Measurements from ENCODE around the gene NFIB.

The NFIB gene

DNA sequence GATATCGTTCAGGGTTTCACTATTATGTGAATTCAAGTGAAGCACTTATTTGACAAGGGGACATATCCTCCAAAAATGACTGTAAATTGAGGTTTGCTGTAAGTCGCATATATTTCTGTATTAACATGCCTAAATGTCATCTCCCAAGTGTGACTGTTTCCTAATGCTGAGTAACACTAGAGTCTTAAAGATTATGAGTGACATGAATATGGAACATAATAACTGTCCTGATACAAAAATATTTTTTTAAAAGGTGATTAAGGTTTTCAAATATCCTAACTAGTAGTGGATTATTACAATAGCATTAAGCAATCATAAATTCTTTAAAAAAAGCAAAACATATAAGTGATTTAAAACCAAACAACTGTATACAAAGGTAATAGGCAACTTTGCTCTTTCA, 3.6 kb downstream of the NFIB start:
- H3K4me3 ChIP-seq (ENCODE audit: low read depth, low read length): no peak overlapping the region
- H3K27ac ChIP-seq (ENCODE audit: low read depth, low read length): no peak overlapping the region
- H3K9me3 ChIP-seq (ENCODE audit: control insufficient read depth, insufficient read depth, low read depth, low read length): no peaks in the 10 kb centered on the region
- peaks cover 20% of the 10 kb centered on the region for H3K4me1 ChIP-seq (ENCODE audit: control insufficient read depth, insufficient read depth, low read length)
- H3K36me3 ChIP-seq (ENCODE audit: control insufficient read depth, insufficient read depth, low read length): peaks cover 4% of the 10 kb centered on the region; the same call in 1 of the 2 replicates
- H3K27me3 ChIP-seq (ENCODE audit: control insufficient read depth, insufficient read depth, low read length): peaks cover 26% of the 10 kb centered on the region
- no peak overlapping the region for H3K9ac ChIP-seq (ENCODE audit: low read length)

DNA sequence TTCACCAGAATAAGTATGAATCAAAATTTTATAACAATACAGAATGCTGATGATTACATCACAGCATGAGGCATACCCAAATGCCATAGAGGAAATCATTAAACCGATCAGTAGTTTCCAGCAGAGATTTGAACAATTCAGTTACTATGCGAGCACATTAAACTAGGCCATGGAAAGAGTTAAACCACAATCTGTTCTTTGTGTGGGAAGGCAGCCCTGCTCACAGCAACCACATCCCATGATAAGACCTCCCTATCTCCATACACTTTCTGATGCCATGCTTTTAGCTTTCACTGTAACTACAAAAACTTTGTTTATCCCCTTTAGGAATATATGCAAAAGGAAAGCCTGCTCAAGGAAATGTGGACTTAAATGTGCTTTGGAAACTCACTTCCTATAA, 4.5 kb downstream of the NFIB start:
- Histone ChIP-seq H3K4me1 (ENCODE audit: control insufficient read depth, insufficient read depth, low read length) (peaks cover 20% of the 10 kb centered on the region), H3K27me3 (ENCODE audit: control insufficient read depth, insufficient read depth, low read length) (peaks cover 26% of the 10 kb centered on the region), H3K27ac (ENCODE audit: low read depth, low read length) (no peak overlapping the region), H3K4me3 (ENCODE audit: low read depth, low read length) (no peak overlapping the region), H3K36me3 (ENCODE audit: control insufficient read depth, insufficient read depth, low read length) (peaks cover 4% of the 10 kb centered on the region; the same call in 1 of the 2 replicates), H3K9ac (ENCODE audit: low read length) (no peak overlapping the region), H3K9me3 (ENCODE audit: control insufficient read depth, insufficient read depth, low read depth, low read length) (no peaks in the 10 kb centered on the region)

DNA sequence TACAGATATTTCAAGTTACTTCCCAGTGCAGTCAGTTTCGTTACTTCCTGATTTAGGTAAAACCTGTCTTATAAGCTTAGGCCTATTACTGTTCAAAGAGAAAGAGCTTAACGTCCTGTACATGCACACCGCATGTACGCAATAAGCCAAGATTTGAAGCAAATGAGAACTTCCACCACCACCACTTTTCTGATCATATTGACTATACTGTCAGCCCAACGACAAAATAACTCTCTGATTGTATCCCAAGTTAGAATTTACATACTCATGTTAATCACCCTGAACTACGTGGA, 5.1 kb downstream of the NFIB start:
- Histone ChIP-seq H3K27ac (ENCODE audit: low read depth, low read length) (no peak overlapping the region), H3K4me1 (ENCODE audit: control insufficient read depth, insufficient read depth, low read length) (peaks cover 20% of the 10 kb centered on the region), H3K9me3 (ENCODE audit: control insufficient read depth, insufficient read depth, low read depth, low read length) (no peaks in the 10 kb centered on the region), H3K36me3 (ENCODE audit: control insufficient read depth, insufficient read depth, low read length) (peaks cover 4% of the 10 kb centered on the region; the same call in 1 of the 2 replicates), H3K9ac (ENCODE audit: low read length) (no peak overlapping the region), H3K4me3 (ENCODE audit: low read depth, low read length) (no peak overlapping the region), H3K27me3 (ENCODE audit: control insufficient read depth, insufficient read depth, low read length) (peaks cover 26% of the 10 kb centered on the region)

DNA sequence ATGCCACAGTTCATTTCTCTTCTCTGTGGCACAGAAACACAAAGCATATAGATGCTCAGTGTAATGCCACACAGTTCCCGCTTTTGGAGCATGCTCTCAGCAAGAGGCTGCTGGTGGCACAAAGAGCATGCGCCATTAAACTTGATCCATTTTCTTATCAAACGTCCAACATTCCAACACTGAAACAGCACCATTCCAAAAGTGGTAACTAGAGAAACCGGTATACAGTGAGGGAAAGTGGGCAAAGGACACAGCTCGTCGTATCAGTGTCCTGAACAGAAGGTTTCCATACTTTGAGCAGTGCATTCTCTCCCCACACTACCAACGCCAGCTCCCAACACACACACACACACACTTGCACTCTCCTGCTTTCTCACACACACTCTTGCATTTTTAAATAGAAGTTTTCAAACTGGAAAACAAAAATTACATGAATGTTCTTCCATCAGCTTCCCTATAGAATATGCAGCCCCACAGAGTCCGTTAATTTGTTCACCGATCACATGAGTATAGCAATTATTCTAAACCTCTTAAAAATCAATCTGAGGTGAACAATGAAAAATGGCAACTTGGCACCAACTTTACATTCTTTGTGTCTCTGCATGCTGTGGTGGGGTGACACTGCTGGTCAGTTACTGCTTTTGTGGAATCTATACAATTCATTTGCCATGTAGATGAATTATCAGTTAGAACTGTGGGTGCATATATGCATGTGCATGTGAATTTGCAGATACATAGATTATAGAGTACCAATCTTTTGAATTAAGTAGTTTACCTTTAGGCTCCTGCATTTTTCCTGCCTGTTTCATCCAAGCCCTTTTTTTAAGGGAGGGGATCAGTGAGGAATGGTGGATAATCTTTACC, 5.7 kb downstream of the NFIB start:
- peaks cover 20% of the 10 kb centered on the region for H3K4me1 ChIP-seq (ENCODE audit: control insufficient read depth, insufficient read depth, low read length)
- H3K9ac ChIP-seq (ENCODE audit: low read length): no peak overlapping the region
- no peak overlapping the region for H3K4me3 ChIP-seq (ENCODE audit: low read depth, low read length)
- H3K36me3 ChIP-seq (ENCODE audit: control insufficient read depth, insufficient read depth, low read length): peaks cover 4% of the 10 kb centered on the region; the same call in 1 of the 2 replicates
- no peaks in the 10 kb centered on the region for H3K9me3 ChIP-seq (ENCODE audit: control insufficient read depth, insufficient read depth, low read depth, low read length)
- peaks cover 22% of the 10 kb centered on the region for H3K27me3 ChIP-seq (ENCODE audit: control insufficient read depth, insufficient read depth, low read length)
- no peak overlapping the region for H3K27ac ChIP-seq (ENCODE audit: low read depth, low read length)

DNA sequence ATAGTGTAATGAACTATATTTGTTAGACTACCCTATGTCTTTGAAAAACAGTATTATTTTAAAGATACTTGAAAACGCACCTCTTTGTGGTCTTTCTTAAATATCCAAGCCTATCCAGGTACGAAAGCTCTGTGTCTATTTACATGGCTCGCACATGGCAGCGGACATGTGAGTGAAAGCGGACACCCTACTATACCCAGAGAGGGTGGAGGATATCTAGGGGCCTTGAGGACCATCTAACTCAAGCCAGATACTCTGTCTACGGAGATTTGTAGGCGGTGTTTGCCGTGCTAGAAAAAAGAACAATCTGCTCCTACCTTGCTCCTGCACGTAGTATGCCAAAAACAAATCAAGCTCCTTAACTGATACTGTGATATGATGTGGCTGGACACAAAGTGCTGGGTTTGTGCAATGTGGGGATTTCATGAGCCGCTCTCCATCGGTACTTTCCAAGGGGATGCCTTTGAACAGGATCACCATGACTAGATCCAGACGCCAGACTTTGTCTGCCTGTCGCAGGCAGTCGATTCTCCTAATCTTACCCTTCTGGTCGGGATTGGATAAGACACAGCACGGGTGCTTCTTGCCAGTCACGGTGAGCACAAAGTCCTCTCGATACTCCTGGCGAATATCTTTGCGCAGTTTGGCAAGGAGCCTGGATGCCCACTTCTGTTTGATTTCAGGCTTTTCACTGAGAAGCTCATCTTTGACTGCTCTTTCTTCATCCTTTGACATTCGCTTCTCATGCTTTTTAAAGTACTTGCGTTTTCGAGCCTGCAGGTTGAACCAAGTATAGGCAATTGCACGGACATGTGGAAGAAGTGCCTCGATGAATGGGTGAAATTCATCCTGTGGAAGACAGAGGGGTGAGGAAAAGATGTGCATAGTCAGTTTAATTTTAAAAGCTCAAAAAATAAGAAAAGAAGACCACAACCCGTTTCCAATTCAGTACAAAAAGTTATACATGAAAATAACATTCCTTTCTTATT, 7.0 kb downstream of the NFIB start:
- no peak overlapping the region for H3K27ac ChIP-seq (ENCODE audit: low read depth, low read length)
- no peaks in the 10 kb centered on the region for H3K9me3 ChIP-seq (ENCODE audit: control insufficient read depth, insufficient read depth, low read depth, low read length)
- peaks cover 10% of the 10 kb centered on the region for H3K27me3 ChIP-seq (ENCODE audit: control insufficient read depth, insufficient read depth, low read length)
- no peak overlapping the region for H3K9ac ChIP-seq (ENCODE audit: low read length)
- no peak overlapping the region for H3K4me3 ChIP-seq (ENCODE audit: low read depth, low read length)
- peaks cover 22% of the 10 kb centered on the region for H3K4me1 ChIP-seq (ENCODE audit: control insufficient read depth, insufficient read depth, low read length)
- H3K36me3 ChIP-seq (ENCODE audit: control insufficient read depth, insufficient read depth, low read length): peaks cover 4% of the 10 kb centered on the region; the same call in 1 of the 2 replicates

DNA sequence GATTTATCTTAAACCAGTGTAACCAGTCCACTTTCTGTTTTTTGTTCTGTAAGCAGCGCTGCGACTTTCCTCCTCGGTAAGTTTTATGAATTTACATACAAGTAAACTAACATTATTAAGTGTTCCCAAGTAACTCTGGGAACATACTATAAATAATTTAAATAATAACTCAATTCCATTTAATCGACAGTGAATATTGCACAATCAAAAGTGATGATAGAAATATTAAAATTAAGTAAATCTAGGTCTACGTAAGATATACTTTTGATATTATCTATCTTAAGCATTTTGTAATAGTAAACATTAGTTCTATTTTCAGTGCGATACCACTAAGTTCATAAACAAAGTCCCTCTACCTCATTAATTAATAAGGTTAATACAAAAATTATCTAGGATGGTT, 7.8 kb downstream of the NFIB start:
- H3K4me3 ChIP-seq (ENCODE audit: low read depth, low read length): no peak overlapping the region
- H3K9ac ChIP-seq (ENCODE audit: low read length): no peak overlapping the region
- no peak overlapping the region for H3K27ac ChIP-seq (ENCODE audit: low read depth, low read length)
- peaks cover 19% of the 10 kb centered on the region; the same call in 1 of the 2 replicates for H3K4me1 ChIP-seq (ENCODE audit: control insufficient read depth, insufficient read depth, low read length)
- H3K27me3 ChIP-seq (ENCODE audit: control insufficient read depth, insufficient read depth, low read length): peaks cover 2% of the 10 kb centered on the region; the same call in 1 of the 2 replicates
- peaks cover 4% of the 10 kb centered on the region; the same call in 1 of the 2 replicates for H3K36me3 ChIP-seq (ENCODE audit: control insufficient read depth, insufficient read depth, low read length)
- no peaks in the 10 kb centered on the region for H3K9me3 ChIP-seq (ENCODE audit: control insufficient read depth, insufficient read depth, low read depth, low read length)

DNA sequence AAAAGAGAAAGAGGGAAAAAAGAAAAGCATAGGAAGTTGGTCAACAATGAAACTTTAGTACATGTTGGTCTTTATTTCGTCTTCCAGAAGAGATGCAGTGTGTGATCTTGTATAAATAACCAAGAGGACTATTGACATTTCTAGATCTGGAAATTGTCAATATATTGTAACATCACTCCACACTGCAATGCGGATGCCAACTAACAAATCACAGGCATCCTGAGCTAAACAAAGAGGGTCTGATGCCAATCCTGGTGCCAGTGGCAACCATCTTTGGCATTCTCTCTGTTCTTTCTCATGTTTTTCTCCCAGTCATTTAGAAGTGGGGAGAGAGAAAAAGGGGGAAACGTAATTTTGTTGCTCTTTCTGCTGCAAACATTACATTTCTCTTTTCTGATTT, 9.7 kb downstream of the NFIB start:
- H3K27me3 ChIP-seq (ENCODE audit: control insufficient read depth, insufficient read depth, low read length): no peaks in the 10 kb centered on the region
- no peaks in the 10 kb centered on the region for H3K9me3 ChIP-seq (ENCODE audit: control insufficient read depth, insufficient read depth, low read depth, low read length)
- no peak overlapping the region for H3K9ac ChIP-seq (ENCODE audit: low read length)
- no peak overlapping the region for H3K27ac ChIP-seq (ENCODE audit: low read depth, low read length)
- peaks cover 4% of the 10 kb centered on the region; the same call in 1 of the 2 replicates for H3K36me3 ChIP-seq (ENCODE audit: control insufficient read depth, insufficient read depth, low read length)
- H3K4me3 ChIP-seq (ENCODE audit: low read depth, low read length): no peak overlapping the region
- H3K4me1 ChIP-seq (ENCODE audit: control insufficient read depth, insufficient read depth, low read length): peaks cover 13% of the 10 kb centered on the region; the same call in 1 of the 2 replicates

DNA sequence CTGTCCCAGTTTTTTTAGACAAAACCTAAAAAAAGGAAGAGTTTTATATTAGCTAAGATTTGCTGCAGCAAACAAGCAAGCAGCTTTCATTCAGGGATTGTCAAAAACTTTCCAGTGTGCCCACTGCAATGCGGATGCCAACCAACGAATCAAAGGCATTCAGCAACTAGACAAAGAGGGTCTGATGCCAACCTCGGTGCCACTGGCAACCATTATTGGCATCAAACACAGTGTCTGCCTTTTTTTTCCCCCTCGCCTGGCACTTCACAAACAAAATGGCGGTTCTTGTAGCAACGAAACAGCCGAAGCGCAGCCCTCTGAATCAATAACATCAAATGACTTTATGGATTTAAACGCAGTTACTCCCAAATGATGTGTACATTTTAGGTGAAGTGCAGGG, 10.4 kb downstream of the NFIB start:
- Histone ChIP-seq H3K4me3 (ENCODE audit: low read depth, low read length) (no peak overlapping the region), H3K4me1 (ENCODE audit: control insufficient read depth, insufficient read depth, low read length) (peaks cover 16% of the 10 kb centered on the region; the same call in 1 of the 2 replicates), H3K9me3 (ENCODE audit: control insufficient read depth, insufficient read depth, low read depth, low read length) (no peaks in the 10 kb centered on the region), H3K27ac (ENCODE audit: low read depth, low read length) (no peak overlapping the region), H3K36me3 (ENCODE audit: control insufficient read depth, insufficient read depth, low read length) (peaks cover 4% of the 10 kb centered on the region; the same call in 1 of the 2 replicates), H3K9ac (ENCODE audit: low read length) (no peak overlapping the region), H3K27me3 (ENCODE audit: control insufficient read depth, insufficient read depth, low read length) (no peaks in the 10 kb centered on the region)

DNA sequence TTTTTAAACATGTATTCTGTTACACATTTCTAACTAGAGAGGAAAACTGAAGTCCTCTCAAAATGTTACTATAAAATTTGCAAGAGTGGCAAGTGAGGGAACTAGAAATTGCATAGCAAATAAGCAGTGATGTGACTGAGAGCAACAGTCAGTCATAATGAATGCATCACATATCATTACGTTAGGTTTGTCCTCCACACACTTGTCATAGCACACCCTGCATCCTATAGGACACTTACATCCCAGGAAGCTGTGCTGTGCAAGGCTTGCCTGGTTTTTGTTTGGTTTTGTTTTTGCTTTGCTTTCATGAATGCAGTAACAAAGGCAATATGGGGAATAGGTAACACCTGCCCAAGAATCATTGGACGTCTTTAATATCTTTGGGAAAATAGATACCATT, 10.8 kb downstream of the NFIB start:
- H3K9me3 ChIP-seq (ENCODE audit: control insufficient read depth, insufficient read depth, low read depth, low read length): no peaks in the 10 kb centered on the region
- no peak overlapping the region for H3K27ac ChIP-seq (ENCODE audit: low read depth, low read length)
- H3K36me3 ChIP-seq (ENCODE audit: control insufficient read depth, insufficient read depth, low read length): peaks cover 4% of the 10 kb centered on the region; the same call in 1 of the 2 replicates
- H3K9ac ChIP-seq (ENCODE audit: low read length): no peak overlapping the region
- no peaks in the 10 kb centered on the region for H3K27me3 ChIP-seq (ENCODE audit: control insufficient read depth, insufficient read depth, low read length)
- no peak overlapping the region for H3K4me3 ChIP-seq (ENCODE audit: low read depth, low read length)
- H3K4me1 ChIP-seq (ENCODE audit: control insufficient read depth, insufficient read depth, low read length): peaks cover 19% of the 10 kb centered on the region; the same call in 1 of the 2 replicates

DNA sequence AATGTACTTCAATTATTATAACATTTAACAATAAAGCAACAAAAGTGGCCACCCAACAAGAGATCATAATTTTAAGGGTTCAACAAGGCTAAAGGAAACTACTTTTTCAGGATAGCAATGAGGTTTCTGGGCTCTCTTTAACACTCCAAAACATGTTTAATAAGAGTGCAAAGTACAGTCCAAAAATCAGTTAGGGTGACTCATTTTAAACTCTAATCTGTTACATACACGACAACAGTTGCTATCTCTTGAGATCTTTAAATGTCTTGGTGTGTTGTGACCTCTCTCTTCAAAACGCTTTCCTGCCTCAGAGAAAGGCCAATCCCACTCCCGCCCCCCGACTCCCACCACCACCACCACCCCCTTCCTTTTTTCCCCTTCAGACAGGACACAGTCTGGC, 11.5 kb downstream of the NFIB start:
- Histone ChIP-seq H3K4me3 (ENCODE audit: low read depth, low read length) (no peak overlapping the region), H3K36me3 (ENCODE audit: control insufficient read depth, insufficient read depth, low read length) (peaks cover 4% of the 10 kb centered on the region; the same call in 1 of the 2 replicates), H3K27me3 (ENCODE audit: control insufficient read depth, insufficient read depth, low read length) (no peaks in the 10 kb centered on the region), H3K9me3 (ENCODE audit: control insufficient read depth, insufficient read depth, low read depth, low read length) (no peaks in the 10 kb centered on the region), H3K4me1 (ENCODE audit: control insufficient read depth, insufficient read depth, low read length) (peaks cover 15% of the 10 kb centered on the region; the same call in 1 of the 2 replicates), H3K9ac (ENCODE audit: low read length) (no peak overlapping the region), H3K27ac (ENCODE audit: low read depth, low read length) (no peak overlapping the region)
